Dermis blood vessel endothelial cell (primary cell): ENCODE results near the gene OLFML2A. TPM values are rescaled to one million over a fixed set of nuclear protein-coding genes. Genes with fewer than 3 reads are reported as not detected.

Experiments used
- DNase-seq: peaks from one replicate; pipeline ENCODE4 v3.0.0; 2010
- total RNA-seq: library from RNA; depleted of rRNA; stranded (reverse); fragments of >200 nt; gene quantifications from 2 replicates; pipeline ENCODE4 v1.2.3, GENCODE V29; 2014

Gene OLFML2A
- total RNA-seq, 1 donor from 2014 or later, result 2.2 TPM

- peak; percentile 54 for DNase-seq
These were observed 79.2 kb downstream of the OLFML2A start for GRCh38 chr9:124855944-124856765.

DNA sequence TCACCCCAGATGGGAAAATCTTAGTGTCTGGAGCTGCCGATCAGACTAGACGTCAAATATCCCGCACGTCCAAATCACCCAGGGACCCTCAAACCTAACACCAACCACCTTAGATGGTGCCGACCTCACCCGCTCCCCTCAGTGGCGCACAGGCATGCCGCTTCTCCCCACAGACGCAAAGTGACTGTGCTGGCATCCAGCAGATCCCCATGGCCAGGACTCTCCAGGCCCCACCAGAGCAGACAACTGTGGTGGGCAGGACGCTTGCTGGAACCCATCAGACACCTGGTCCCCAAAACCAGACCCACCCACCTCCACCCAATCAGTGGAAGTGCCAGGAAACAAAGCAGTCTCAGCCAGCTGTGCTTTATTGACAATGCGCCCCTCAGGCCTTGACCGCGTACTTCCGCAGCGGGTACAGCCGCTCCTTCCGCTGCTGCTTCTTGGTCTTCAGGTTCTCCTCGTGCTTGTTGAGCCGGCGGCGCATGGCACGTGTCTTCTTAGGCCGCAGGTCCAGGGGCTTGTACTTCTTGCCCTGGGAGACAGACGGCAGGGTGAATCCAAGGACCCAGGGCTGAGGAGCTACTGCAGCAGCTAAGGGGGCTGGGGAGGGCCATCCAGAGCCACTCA lies 80.7 kb downstream of the OLFML2A start:
- no peak for DNase-seq

DNA sequence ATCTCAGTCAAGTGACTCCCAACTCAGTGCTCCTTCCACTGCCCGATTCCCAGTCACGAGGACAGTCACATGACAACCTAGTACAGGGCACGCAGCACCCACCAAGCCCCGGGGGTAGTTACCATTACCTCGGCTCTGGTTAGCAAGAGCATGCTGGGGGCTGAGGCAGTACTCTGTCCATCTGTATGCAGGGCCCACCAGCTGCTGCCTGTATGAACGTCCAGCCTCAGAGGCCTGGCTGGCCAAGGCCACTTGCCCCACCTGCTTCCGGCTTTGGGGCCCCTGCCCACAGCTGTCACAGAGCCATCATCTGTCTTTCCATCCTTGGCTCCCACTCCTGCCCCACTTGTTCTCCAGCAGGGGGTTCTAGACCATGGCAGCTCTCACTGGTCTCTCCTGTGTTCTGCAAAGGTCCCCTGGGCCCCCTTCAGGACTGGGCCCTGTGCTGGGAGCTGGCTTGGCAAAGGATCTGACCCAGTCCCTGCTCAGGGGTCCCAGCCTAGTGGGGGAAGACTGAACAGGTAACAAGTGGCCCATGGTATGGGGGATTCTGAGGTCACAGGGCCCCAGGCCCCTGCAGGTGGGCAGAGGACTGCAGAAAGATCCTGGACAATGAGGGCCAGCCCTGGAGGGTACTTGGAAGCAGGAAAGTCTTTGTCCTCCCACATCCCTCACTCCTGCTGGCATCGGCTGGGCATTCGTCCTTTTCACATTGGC lies 81.6 kb downstream of the OLFML2A start:
- DNase-seq, result no peak

GRCh38 chr9:124859803-124860581 lies 83.1 kb downstream of the OLFML2A start:
- no peak for DNase-seq

- DNase-seq, result no peak
These were observed 83.8 kb downstream of the OLFML2A start for GRCh38 chr9:124860582-124861341.

GRCh38 chr9:124861342-124862229 lies 84.7 kb downstream of the OLFML2A start, which contains the start of the genes ARPC5L and RPL35:
TSS of gene ARPC5L (plus strand) at chr9:124862130. CDS start at chr9:124869291, 7,161 bp downstream.
TSS of gene RPL35 (minus strand) at chr9:124861957. CDS start at chr9:124861912, 45 bp downstream.
- peak; percentile 96 for DNase-seq

- DNase-seq, result peak; percentile 61
These were observed 86.5 kb downstream of the OLFML2A start for GRCh38 chr9:124863371-124863871.

Other genes starting within 250 kb of the OLFML2A start
- 2.9 TPM in 2 replicates for gene NR6A1, start 5.8 kb upstream of the OLFML2A start, total RNA-seq
- not detected in 2 replicates for gene WDR38, start 76.3 kb downstream of the OLFML2A start, total RNA-seq
- 1,038 and 2,144 TPM in 2 replicates for gene RPL35, start 84.8 kb downstream of the OLFML2A start, total RNA-seq
- 21.1 and 22.5 TPM in 2 replicates for gene ARPC5L, start 85.0 kb downstream of the OLFML2A start, total RNA-seq
- gene GOLGA1, start 163.9 kb downstream of the OLFML2A start, total RNA-seq, result 12.6 and 15.5 TPM in 2 replicates